Stomach smooth muscle (tissue), 2 donors: Measurements from ENCODE around the gene MAP3K13.
"Not testable (repeated sequence)": the region's sequence is repeated elsewhere in the genome, so short reads cannot be mapped to it uniquely, and the experiment has no call there.

Experiments
- H3K27ac ChIP-seq: one replicate; pipeline ENCODE4 v1.7.0; 2013; ENCODE audit warnings: mild to moderate bottlenecking, low read length, inconsistent platforms
- H3K27me3 ChIP-seq, 2 donors: one replicate each; pipeline ENCODE4 v1.7.0; 2013; ENCODE audit warnings: low read length in 2 of 2; ENCODE audit not compliant: insufficient read depth in 2 of 2, control insufficient read depth in 1 of 2
- H3K36me3 ChIP-seq, 2 donors: one replicate each; pipeline ENCODE4 v1.7.0; 2013; ENCODE audit warnings: low read length in 2 of 2; ENCODE audit not compliant: control insufficient read depth in 2 of 2, insufficient read depth in 2 of 2
- H3K4me1 ChIP-seq: one replicate; pipeline ENCODE4 v1.7.0; 2013; ENCODE audit warnings: low read length; ENCODE audit not compliant: control insufficient read depth, insufficient read depth
- H3K4me3 ChIP-seq, 2 donors: one replicate each; pipeline ENCODE4 v1.7.0; 2013; ENCODE audit warnings: low read length in 2 of 2
- H3K9ac ChIP-seq, 2 donors: one replicate each; pipeline ENCODE4 v1.7.0; 2013; ENCODE audit warnings: low read length in 2 of 2, mild to moderate bottlenecking in 1 of 2
- H3K9me3 ChIP-seq, 2 donors: one replicate each; pipeline ENCODE4 v1.7.0; 2013; ENCODE audit warnings: low read length in 2 of 2; ENCODE audit not compliant: control insufficient read depth in 2 of 2
- donor health status: healthy.
- donor health status: Pancreatic carcinoma.

Gene MAP3K13

DNA sequence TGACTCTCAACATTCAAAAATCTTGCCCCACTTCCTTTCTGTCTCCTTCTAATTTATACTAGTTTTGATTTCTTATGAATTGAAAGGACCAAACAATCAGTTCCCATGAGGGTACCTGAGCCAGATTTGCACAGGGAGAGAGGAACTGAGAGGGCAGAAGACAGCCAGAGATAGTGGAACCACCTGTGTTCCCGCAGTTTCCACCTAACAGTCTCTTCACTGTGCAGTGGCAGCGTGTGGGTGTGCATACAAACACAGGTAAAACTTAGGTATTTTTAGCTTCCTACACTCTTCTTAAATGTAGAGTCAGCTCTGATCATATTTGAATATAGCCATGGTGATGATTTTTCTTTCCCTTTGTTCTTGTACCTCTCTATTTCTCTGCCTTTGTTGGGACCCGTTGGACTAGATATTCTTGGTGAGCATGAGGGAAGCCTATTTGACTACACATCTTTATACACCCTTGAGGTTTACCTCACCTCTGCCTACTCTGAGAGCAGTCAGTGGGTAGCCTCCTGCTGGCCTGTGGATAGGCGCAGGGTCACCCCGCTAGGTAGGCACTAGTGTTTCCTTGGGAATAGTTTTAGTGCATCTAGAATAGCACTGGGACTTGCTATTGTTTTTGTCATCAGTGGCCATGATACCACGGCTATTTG is 58.8 kb downstream of the MAP3K13 start:
- no peak overlapping the region for H3K9ac ChIP-seq
- H3K4me3 ChIP-seq: no peak overlapping the region
- H3K27me3 ChIP-seq: no peaks in the 10 kb centered on the region
- no peaks in the 10 kb centered on the region for H3K36me3 ChIP-seq
- H3K27ac ChIP-seq: no peak overlapping the region
- H3K4me1 ChIP-seq: no peaks in the 10 kb centered on the region
- H3K9me3 ChIP-seq: no peaks in the 10 kb centered on the region

- Histone ChIP-seq H3K9me3 (no peaks in the 10 kb centered on the region), H3K36me3 (no peaks in the 10 kb centered on the region), H3K9ac (no peak overlapping the region), H3K4me3 (no peak overlapping the region), H3K27me3 (no peaks in the 10 kb centered on the region), H3K27ac (no peak overlapping the region), H3K4me1 (no peaks in the 10 kb centered on the region)
These were observed 59.7 kb downstream of the MAP3K13 start for GRCh38 chr3:185422677-185423076.

- Histone ChIP-seq H3K27me3 (no peaks in the 10 kb centered on the region), H3K4me1 (no peaks in the 10 kb centered on the region), H3K36me3 (no peaks in the 10 kb centered on the region), H3K9me3 (no peaks in the 10 kb centered on the region), H3K9ac (no peak overlapping the region), H3K4me3 (no peak overlapping the region), H3K27ac (no peak overlapping the region)
These were observed 60.2 kb downstream of the MAP3K13 start for GRCh38 chr3:185423178-185423577.

- Histone ChIP-seq H3K4me3 (no peak overlapping the region), H3K9ac (no peak overlapping the region), H3K9me3 (no peaks in the 10 kb centered on the region), H3K36me3 (peaks cover 3 to 4% of the 10 kb centered on the region in 2 donors), H3K4me1 (no peaks in the 10 kb centered on the region), H3K27me3 (no peaks in the 10 kb centered on the region), H3K27ac (no peak overlapping the region)
These were observed 61.5 kb downstream of the MAP3K13 start for GRCh38 chr3:185424435-185424834.

GRCh38 chr3:185430375-185430774 is 67.4 kb downstream of the MAP3K13 start:
- Histone ChIP-seq H3K36me3 (peaks cover 3 to 4% of the 10 kb centered on the region in 2 donors), H3K4me3 (no peak overlapping the region), H3K4me1 (no peaks in the 10 kb centered on the region), H3K9me3 (no peaks in the 10 kb centered on the region), H3K27me3 (no peaks in the 10 kb centered on the region), H3K9ac (no peak overlapping the region), H3K27ac (no peak overlapping the region)

- no peak overlapping the region for H3K27ac ChIP-seq
- H3K9me3 ChIP-seq: no peaks in the 10 kb centered on the region
- H3K4me3 ChIP-seq: no peak overlapping the region
These were observed 77.0 kb downstream of the MAP3K13 start for GRCh38 chr3:185439745-185440466.

GRCh38 chr3:185442031-185442430 is 79.1 kb downstream of the MAP3K13 start:
- H3K27ac ChIP-seq: no peak overlapping the region
- no peaks in the 10 kb centered on the region for H3K9me3 ChIP-seq
- no peaks in the 10 kb centered on the region for H3K27me3 ChIP-seq
- no peaks in the 10 kb centered on the region for H3K4me1 ChIP-seq
- peaks cover 2 to 5% of the 10 kb centered on the region in 2 donors for H3K36me3 ChIP-seq
- H3K9ac ChIP-seq: no peak overlapping the region
- no peak overlapping the region for H3K4me3 ChIP-seq

More at GRCh38 chr3:185439745-185440466, 77.0 kb downstream of the MAP3K13 start:
- Histone ChIP-seq H3K4me1 (no peaks in the 10 kb centered on the region), H3K36me3 (peaks cover 2 to 5% of the 10 kb centered on the region in 2 donors), H3K27me3 (no peaks in the 10 kb centered on the region), H3K9ac (no peak overlapping the region)

GRCh38 chr3:185444329-185444728 is 81.4 kb downstream of the MAP3K13 start:
- Histone ChIP-seq H3K27ac (no peak overlapping the region), H3K9ac (no peak overlapping the region), H3K27me3 (no peaks in the 10 kb centered on the region), H3K4me3 (no peak overlapping the region), H3K4me1 (no peaks in the 10 kb centered on the region), H3K36me3 (peaks cover 0 to 2% of the 10 kb centered on the region in 2 donors), H3K9me3 (no peaks in the 10 kb centered on the region)

DNA sequence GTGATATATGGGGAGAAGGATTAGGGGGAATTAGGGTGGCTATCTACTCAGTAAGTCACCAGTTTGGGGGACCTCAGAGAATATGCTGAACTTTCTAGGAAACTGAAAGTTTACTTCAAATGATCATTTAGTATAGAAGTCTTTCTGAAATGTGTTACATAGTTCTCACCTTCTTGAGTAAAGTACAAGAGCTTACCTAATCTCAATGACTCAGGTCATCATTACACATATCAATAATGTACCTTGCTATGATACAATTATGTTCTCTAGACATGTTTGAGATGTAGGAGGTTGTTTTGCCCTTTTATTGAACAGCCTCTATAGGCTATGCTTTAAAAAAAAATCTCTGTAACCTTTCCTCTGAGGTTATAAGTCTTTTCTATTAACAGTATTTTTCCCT is 85.2 kb downstream of the MAP3K13 start:
- Histone ChIP-seq H3K4me3 (no peak overlapping the region), H3K27me3 (no peaks in the 10 kb centered on the region), H3K27ac (no peak overlapping the region), H3K36me3 (peaks cover 6 to 7% of the 10 kb centered on the region in 2 donors), H3K4me1 (no peaks in the 10 kb centered on the region), H3K9ac (no peak overlapping the region), H3K9me3 (no peaks in the 10 kb centered on the region)

DNA sequence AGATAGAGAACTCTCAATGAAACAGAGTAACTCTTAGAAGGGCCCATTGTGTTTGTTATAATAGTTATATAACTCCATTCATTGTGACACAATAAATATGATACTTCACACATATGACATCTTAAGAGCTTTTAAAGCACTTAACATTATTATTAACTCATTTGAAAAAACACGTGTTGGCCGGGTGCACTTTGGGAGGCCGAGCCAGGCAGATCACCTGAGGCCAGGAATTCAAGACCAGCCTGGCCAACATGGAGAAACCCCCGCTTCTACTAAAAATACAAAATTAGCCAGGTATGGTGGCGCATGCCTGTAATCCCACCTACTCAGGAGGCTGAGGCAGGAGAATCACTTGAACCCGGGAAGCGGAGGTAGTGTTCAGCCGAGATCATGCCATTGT is 88.5 kb downstream of the MAP3K13 start:
- not testable (repeated sequence) for H3K9me3 ChIP-seq, H3K4me1 ChIP-seq, H3K36me3 ChIP-seq, H3K27me3 ChIP-seq, H3K27ac ChIP-seq, H3K4me3 ChIP-seq, H3K9ac ChIP-seq

DNA sequence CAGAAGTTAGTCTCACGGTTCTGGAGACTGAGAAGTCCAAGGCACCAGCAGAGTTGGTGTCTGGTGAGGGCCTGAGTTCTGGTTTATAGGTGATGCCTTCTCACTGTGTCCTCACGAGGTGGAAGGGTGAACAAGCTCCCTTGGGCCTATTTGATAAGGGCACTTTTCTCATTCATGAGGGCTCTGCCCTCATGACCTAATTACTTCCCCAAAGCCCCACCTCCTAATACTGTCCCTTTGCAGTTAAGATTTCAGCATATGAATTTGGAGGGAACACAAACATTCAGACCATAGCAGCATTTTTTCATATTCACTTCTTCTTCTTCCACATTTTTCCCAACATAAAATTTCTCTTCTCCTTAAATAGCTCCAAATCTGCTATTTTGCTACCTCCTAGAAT is 94.4 kb downstream of the MAP3K13 start:
- Histone ChIP-seq H3K4me3 (no peak overlapping the region), H3K4me1 (no peaks in the 10 kb centered on the region), H3K9ac (no peak overlapping the region), H3K9me3 (no peaks in the 10 kb centered on the region), H3K36me3 (peaks cover 4 to 7% of the 10 kb centered on the region in 2 donors), H3K27me3 (no peaks in the 10 kb centered on the region), H3K27ac (no peak overlapping the region)
